Suprapubic skin (tissue), 3 donors: Measurements from ENCODE around the gene ADAMTS16.

Source experiments
- CTCF ChIP-seq, 2 donors: fragments of 200-600 bp in 1 of 2; fragments of 450-650 bp in 1 of 2; sonication (generic) in 1 of 2; IDR thresholded peaks; one replicate each; pipeline ENCODE4 v1.5.1; 2016 to 2019; ENCODE audit warnings: antibody characterized with exemption in 2 of 2, mild to moderate bottlenecking in 1 of 2, moderate library complexity in 1 of 2
- EP300 ChIP-seq: sonication (generic); formaldehyde crosslinking; IDR thresholded peaks from one replicate; pipeline ENCODE4 v1.6.1; 2017; ENCODE audit warnings: antibody characterized with exemption
- POLR2A ChIP-seq, 2 donors: fragments of 450-650 bp; IDR thresholded peaks; one replicate each; pipeline ENCODE4 v1.6.1; 2017; ENCODE audit warnings: antibody characterized with exemption in 2 of 2, mild to moderate bottlenecking in 2 of 2, moderate library complexity in 2 of 2

- TF ChIP-seq CTCF (IDR thresholded peaks at IDR 0.05) (no peak), POLR2A (IDR thresholded peaks at IDR 0.05) (no peak), EP300 (no peak)
Measured at GRCh38 chr5:5273976-5274375, 133.8 kb downstream of the ADAMTS16 start.
